OCI-LY3 (cell line): ENCODE data around the gene ABCC3.
A peak's percentile ranks its signal among the peaks of the same experiment; 100 is the strongest.

Experiments
- CTCF ChIP-seq: fragments of 200-600, 300-600 bp; sonication (generic); IDR thresholded peaks from 2 replicates; pipeline ENCODE4 v1.5.1; 2014; ENCODE audit warnings: antibody characterized with exemption, low read length, low read depth
- EZH2phosphoT487 ChIP-seq: fragments of 200-600 bp; shearing (Covaris generic); IDR thresholded peaks from 2 replicates; pipeline ENCODE4 v1.6.1; 2018; ENCODE audit warnings: antibody characterized with exemption, mixed run types, low read depth

DNA sequence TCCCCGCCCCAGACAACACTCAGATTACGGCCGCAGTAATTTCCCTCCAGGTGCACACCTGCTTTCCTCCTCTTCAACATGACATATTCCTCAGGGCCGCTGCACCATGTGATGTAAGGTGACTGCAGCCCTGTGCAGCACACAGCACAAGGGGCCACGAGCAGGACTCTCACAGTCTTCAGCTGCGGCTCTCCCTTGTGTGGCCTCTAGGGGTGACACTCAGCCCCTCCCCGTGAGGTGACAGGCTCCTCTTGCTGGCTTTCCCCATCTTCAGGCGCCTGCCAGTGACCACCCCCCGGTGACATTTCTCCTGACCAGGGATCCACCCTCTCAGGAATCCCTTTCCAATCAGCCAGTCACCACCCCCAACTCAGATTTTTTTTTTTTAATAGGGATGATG lies 31.3 kb upstream of the ABCC3 start:
- TF ChIP-seq CTCF, result peak; percentile 12; the same call in 1 of the 2 replicates
- no peak for TF ChIP-seq EZH2phosphoT487
